Spleen (tissue), 7 donors: ENCODE data around the gene NLGN3.

Experiments used
- CTCF ChIP-seq, 11 experiments: fragments of 200-600 bp in 7 of 11; fragments of 450-650 bp in 4 of 11; sonication (generic) in 4 of 11; IDR thresholded peaks in 8 of 11; conservative IDR thresholded peaks in 3 of 11; 1 replicate in 7 of 11; 2 replicates in 4 of 11; pipeline versions ENCODE4 v1.4.0 to v1.8.0; 2016 to 2021; ENCODE audit warnings: antibody characterized with exemption in 11 of 11, inconsistent platforms in 4 of 11, mild to moderate bottlenecking in 1 of 11
- POLR2AphosphoS5 ChIP-seq, 3 donors: sonication (generic); formaldehyde crosslinking; IDR thresholded peaks; one replicate each; pipeline ENCODE4 v1.5.1; 2017; ENCODE audit warnings: antibody characterized with exemption in 3 of 3
- donor health status: DM: no; HTN: no; CAD: no; lungs with moderate emphysema.
- donor health status: DM: no; HTN: no; CAD: no.
- donor health status: DM: no; HTN: no; CAD: no.

- TF ChIP-seq CTCF (IDR thresholded peaks at IDR 0.05 in 8 of 11, conservative IDR thresholded peaks at IDR 0.05 in 3 of 11) (no peak), POLR2AphosphoS5 (IDR thresholded peaks at IDR 0.05) (no peak)
Measured at GRCh38 chrX:71162981-71163380, 18.3 kb downstream of the NLGN3 start.
